Activated CD4-positive, alpha-beta T cell treated with anti-CD3 and anti-CD28 coated beads, Interleukin-2, amount 10 ng/mL, durations not matched to agents 7 days and 5 days (primary cell): ENCODE measurements around the gene TPRG1L. TPM values are rescaled to one million over a fixed set of nuclear protein-coding genes. Genes with fewer than 3 reads are reported as not detected.

Experiments used
- CTCF ChIA-PET: fragments of 350-600 bp; sonication (Branson Sonifier 250); formaldehyde crosslinking; loops from one replicate; lab custom pipeline; 2021; ENCODE audit warnings: antibody characterized with exemption; lab: Charles Lee
- POLR2A ChIA-PET: fragments of 350-600 bp; sonication (Branson Sonifier 250); formaldehyde crosslinking; loops from one replicate; lab custom pipeline; 2021; ENCODE audit warnings: antibody characterized with exemption; lab: Charles Lee
- DNase-seq: peaks from one replicate; pipeline ENCODE4 v3.0.0-alpha.2; 2020
- H3K27ac Mint-ChIP-seq: one replicate; pipeline ENCODE4 v1.8.0; 2021; ENCODE audit warnings: mild to moderate bottlenecking, moderate library complexity, mixed read lengths
- H3K27me3 Mint-ChIP-seq: one replicate; pipeline ENCODE4 v1.8.0; 2021; ENCODE audit warnings: mixed read lengths
- H3K36me3 Mint-ChIP-seq: one replicate; pipeline ENCODE4 v1.8.0; 2021; ENCODE audit warnings: low read depth, mixed read lengths
- H3K4me1 Mint-ChIP-seq: one replicate; pipeline ENCODE4 v1.8.0; 2021; ENCODE audit warnings: mixed read lengths
- H3K4me3 Mint-ChIP-seq: one replicate; pipeline ENCODE4 v1.8.0; 2021; ENCODE audit warnings: mild to moderate bottlenecking, moderate library complexity, mixed read lengths
- H3K9me3 Mint-ChIP-seq: one replicate; pipeline ENCODE4 v1.8.0; 2021; ENCODE audit warnings: mixed read lengths
- total RNA-seq, 2 experiments: library from RNA; stranded (reverse); gene quantifications; one replicate each; pipeline ENCODE4 v1.2.3, GENCODE V29; 2021

The TPRG1L gene
- total RNA-seq, 2 experiments from 2014 or later: 13.6 to 14.7 TPM

GRCh38 chr1:3606779-3607702 is 17.8 kb upstream of the TPRG1L start:
- DNase-seq: no peak
- Mint-ChIP-seq H3K27me3 (peaks cover 14% of the 10 kb centered on the region), H3K36me3 (no peaks in the 10 kb centered on the region), H3K4me3 (no peak overlapping the region), H3K9me3 (no peaks in the 10 kb centered on the region), H3K4me1 (peaks cover 3% of the 10 kb centered on the region), H3K27ac (no peak overlapping the region)
- CTCF ChIA-PET: interaction anchor here (0.8 kb wide), 1 partner anchor 10 kb away, joined by 3 read pairs; no protein-coding TSS in a partner anchor
- POLR2A ChIA-PET: no interaction called here

GRCh38 chr1:3607703-3608065 is 17.1 kb upstream of the TPRG1L start:
- Mint-ChIP-seq H3K27me3 (peaks cover 17% of the 10 kb centered on the region), H3K4me3 (no peak overlapping the region)

GRCh38 chr1:3608154-3608553 is 16.7 kb upstream of the TPRG1L start:
- Mint-ChIP-seq H3K4me3 (no peak overlapping the region), H3K9me3 (no peaks in the 10 kb centered on the region), H3K4me1 (peaks cover 3% of the 10 kb centered on the region), H3K27ac (no peak overlapping the region), H3K27me3 (peaks cover 20% of the 10 kb centered on the region), H3K36me3 (no peaks in the 10 kb centered on the region)
- CTCF ChIA-PET: interaction anchor here (1.0 kb wide), 1 partner anchor 11 kb away, joined by 3 read pairs; no protein-coding TSS in a partner anchor
- POLR2A ChIA-PET: no interaction called here
- no peak for DNase-seq

More at GRCh38 chr1:3607703-3608065, 17.1 kb upstream of the TPRG1L start:
- Mint-ChIP-seq H3K4me1 (peaks cover 3% of the 10 kb centered on the region), H3K27ac (no peak overlapping the region), H3K36me3 (no peaks in the 10 kb centered on the region), H3K9me3 (no peaks in the 10 kb centered on the region)
- POLR2A ChIA-PET: no interaction called here
- no peak for DNase-seq
- CTCF ChIA-PET: interaction anchor here (0.8 to 1.0 kb wide), 2 partner anchors 10 to 11 kb away, joined by 3 read pairs; no protein-coding TSS in a partner anchor

GRCh38 chr1:3609016-3609768 is 15.6 kb upstream of the TPRG1L start:
- Mint-ChIP-seq H3K27me3 (peaks cover 23% of the 10 kb centered on the region), H3K27ac (no peak overlapping the region), H3K4me3 (no peak overlapping the region), H3K9me3 (no peaks in the 10 kb centered on the region), H3K4me1 (peaks cover 3% of the 10 kb centered on the region), H3K36me3 (no peaks in the 10 kb centered on the region)
- POLR2A ChIA-PET: no interaction called here
- CTCF ChIA-PET: interaction anchor here (1.0 kb wide), 1 partner anchor 10 kb away, joined by 3 read pairs; no protein-coding TSS in a partner anchor
- DNase-seq: no peak

- no peak overlapping the region for H3K27ac Mint-ChIP-seq
- CTCF ChIA-PET: no interaction called here
- no peak for DNase-seq
- no peaks in the 10 kb centered on the region for H3K9me3 Mint-ChIP-seq
- peaks cover 3% of the 10 kb centered on the region for H3K4me1 Mint-ChIP-seq
- H3K4me3 Mint-ChIP-seq: no peak overlapping the region
- POLR2A ChIA-PET: no interaction called here
- H3K36me3 Mint-ChIP-seq: no peaks in the 10 kb centered on the region
- H3K27me3 Mint-ChIP-seq: peaks cover 23% of the 10 kb centered on the region
Measured at GRCh38 chr1:3609769-3610526, 14.9 kb upstream of the TPRG1L start.

- H3K27me3 Mint-ChIP-seq: peaks cover 23% of the 10 kb centered on the region
- H3K36me3 Mint-ChIP-seq: no peaks in the 10 kb centered on the region
- H3K9me3 Mint-ChIP-seq: no peaks in the 10 kb centered on the region
- peaks cover 3% of the 10 kb centered on the region for H3K4me1 Mint-ChIP-seq
- no peak overlapping the region for H3K4me3 Mint-ChIP-seq
- POLR2A ChIA-PET: no interaction called here
- DNase-seq: no peak
- no peak overlapping the region for H3K27ac Mint-ChIP-seq
- CTCF ChIA-PET: no interaction called here
Measured at GRCh38 chr1:3610527-3611169, 14.2 kb upstream of the TPRG1L start.

- peaks cover 23% of the 10 kb centered on the region for H3K27me3 Mint-ChIP-seq
- POLR2A ChIA-PET: no interaction called here
- CTCF ChIA-PET: no interaction called here
- peak; percentile 37 for DNase-seq
- H3K4me3 Mint-ChIP-seq: no peak within 1 kb of the TSS
- no peaks in the 10 kb centered on the region for H3K9me3 Mint-ChIP-seq
- H3K36me3 Mint-ChIP-seq: no peaks in the 10 kb centered on the region
- H3K4me1 Mint-ChIP-seq: peaks cover 3% of the 10 kb centered on the region
- H3K27ac Mint-ChIP-seq: no peak within 1 kb of the TSS
Measured at GRCh38 chr1:3611170-3612019, 13.4 kb upstream of the TPRG1L start, which contains the start of gene MEGF6. Gene MEGF6 (minus strand): TSS chr1:3611508. CDS start chr1:3611268, 240 bp downstream.

- DNase-seq: no peak
- Mint-ChIP-seq H3K4me3 (no peak overlapping the region), H3K4me1 (peaks cover 3% of the 10 kb centered on the region), H3K27ac (no peak overlapping the region), H3K36me3 (no peaks in the 10 kb centered on the region), H3K9me3 (no peaks in the 10 kb centered on the region), H3K27me3 (peaks cover 23% of the 10 kb centered on the region)
- ChIA-PET POLR2A (no interaction called here), CTCF (no interaction called here)
Measured at GRCh38 chr1:3612123-3612522, 12.7 kb upstream of the TPRG1L start.

- Mint-ChIP-seq H3K9me3 (no peaks in the 10 kb centered on the region), H3K36me3 (no peaks in the 10 kb centered on the region), H3K27ac (no peak overlapping the region), H3K27me3 (peaks cover 18% of the 10 kb centered on the region), H3K4me3 (no peak overlapping the region), H3K4me1 (peaks cover 14% of the 10 kb centered on the region)
- POLR2A ChIA-PET: interaction anchor here (0.8 kb wide), 1 partner anchor 85 kb away, joined by 3 read pairs; no protein-coding TSS in a partner anchor
- CTCF ChIA-PET: no interaction called here
- peak; percentile 28 for DNase-seq
Measured at GRCh38 chr1:3614755-3615742, 9.8 kb upstream of the TPRG1L start.

- no peaks in the 10 kb centered on the region for H3K9me3 Mint-ChIP-seq
- no peak overlapping the region for H3K4me3 Mint-ChIP-seq
- DNase-seq: no peak
- POLR2A ChIA-PET: no interaction called here
- CTCF ChIA-PET: interaction anchor here (0.7 to 1.0 kb wide), 2 partner anchors 9 to 154 kb away, joined by 3 read pairs; no protein-coding TSS in a partner anchor
- H3K36me3 Mint-ChIP-seq: no peaks in the 10 kb centered on the region
- H3K27ac Mint-ChIP-seq: no peak overlapping the region
- peaks cover 11% of the 10 kb centered on the region for H3K27me3 Mint-ChIP-seq
- H3K4me1 Mint-ChIP-seq: peaks cover 11% of the 10 kb centered on the region
Measured at GRCh38 chr1:3616861-3617260, 8.0 kb upstream of the TPRG1L start.
